ENCODE measurements around the gene MYBPC2.

The MYBPC2 gene

DNA sequence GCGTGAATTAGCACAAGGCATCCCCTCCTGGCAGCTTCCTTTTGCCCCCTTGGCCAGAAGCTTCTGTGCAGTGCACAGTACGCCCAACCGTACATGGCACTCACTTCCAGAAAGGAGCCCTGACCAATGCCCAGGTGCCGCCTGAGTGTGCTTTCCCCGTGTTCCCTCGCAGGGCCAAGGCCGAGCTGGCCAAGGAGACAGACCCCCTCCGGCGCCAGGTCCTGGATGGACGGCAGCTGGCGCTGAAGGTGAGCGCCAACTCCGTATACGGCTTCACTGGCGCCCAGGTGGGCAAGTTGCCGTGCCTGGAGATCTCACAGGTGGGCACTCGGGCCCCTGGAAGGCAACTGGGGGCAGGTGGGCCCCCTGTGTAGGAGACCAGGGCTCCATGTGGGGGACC lies 23.3 kb upstream of the MYBPC2 start:
- in situ Hi-C loops (cut with MboI; ENCODE audit: low sequenced_read_pairs), result no loop called here

DNA sequence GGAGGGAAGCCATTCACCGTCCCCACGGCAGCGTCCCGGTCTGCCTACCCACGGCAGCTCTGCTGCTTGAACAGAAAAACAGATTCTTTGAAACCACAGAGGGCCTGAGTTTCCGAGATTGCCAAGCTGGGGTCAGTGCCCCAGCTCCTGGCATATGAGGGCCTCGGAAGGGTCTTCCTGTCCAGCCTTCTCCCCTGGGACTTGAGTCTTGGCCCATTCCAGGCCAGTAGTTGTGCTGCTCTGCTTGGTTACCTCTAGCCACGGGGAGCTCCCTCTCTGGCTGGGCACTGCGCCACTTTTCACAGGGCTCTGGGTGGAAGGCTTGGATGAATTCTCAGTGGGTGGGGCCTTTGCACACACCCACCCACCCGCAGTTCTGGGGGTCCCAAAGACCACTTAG lies 22.6 kb upstream of the MYBPC2 start:
- in situ Hi-C loops (cut with MboI; ENCODE audit: low sequenced_read_pairs), result no loop called here

DNA sequence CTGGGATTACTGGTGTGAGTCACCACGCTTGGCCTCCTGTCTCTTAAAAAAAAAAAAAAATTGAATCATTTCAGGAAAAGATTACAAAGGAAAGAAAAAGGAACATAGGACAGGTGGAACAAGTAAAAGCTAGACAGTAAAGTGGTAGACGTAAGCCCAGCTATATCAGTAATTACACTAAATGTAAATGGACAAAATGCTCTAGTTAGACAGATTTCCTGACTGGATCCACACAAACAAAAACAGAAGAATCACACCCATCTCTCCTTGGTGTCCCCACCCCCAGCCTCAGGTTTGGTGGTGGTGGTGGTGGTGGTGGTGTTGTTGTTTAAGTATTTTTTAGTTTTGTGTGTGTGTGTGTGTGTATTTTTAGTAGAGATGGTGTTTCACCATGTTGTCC lies 20.3 kb upstream of the MYBPC2 start:
- in situ Hi-C loops (cut with MboI; ENCODE audit: low sequenced_read_pairs), result no loop called here

DNA sequence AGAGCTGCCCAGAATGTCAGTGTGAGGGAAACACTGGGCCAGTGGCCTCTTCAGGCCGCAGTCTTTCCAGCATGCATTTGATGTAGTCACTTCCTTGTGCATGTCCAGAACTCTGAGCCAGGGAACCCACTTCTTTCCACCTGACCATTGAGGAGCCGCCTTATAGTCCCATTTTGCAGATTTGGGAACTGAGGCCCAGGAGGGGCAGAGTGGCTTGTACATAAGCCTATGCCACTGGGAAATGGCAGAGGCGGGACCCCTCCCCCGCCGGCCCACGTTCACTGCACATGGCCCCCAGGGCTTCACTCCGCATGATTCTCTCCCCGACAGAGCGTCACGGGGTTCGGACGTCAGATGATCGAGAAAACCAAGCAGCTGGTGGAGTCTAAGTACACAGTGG lies 19.6 kb upstream of the MYBPC2 start:
- in situ Hi-C loops (cut with MboI; ENCODE audit: low sequenced_read_pairs), result no loop called here

DNA sequence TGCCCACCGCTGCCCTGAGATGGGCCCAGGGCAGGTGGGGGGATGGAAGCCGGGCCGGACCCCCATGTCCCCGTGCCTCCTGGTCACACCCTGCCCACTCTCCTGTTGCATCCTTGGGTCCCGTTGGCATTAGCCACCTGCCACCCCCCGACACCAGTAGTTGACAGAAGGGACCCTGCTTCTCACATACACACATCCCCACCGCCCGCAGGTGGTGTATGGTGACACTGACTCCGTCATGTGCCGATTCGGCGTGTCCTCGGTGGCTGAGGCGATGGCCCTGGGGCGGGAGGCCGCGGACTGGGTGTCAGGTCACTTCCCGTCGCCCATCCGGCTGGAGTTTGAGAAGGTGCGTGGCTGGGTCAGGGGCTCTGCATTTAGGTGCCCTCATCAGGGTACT lies 19.2 kb upstream of the MYBPC2 start:
- in situ Hi-C loops (cut with MboI; ENCODE audit: low sequenced_read_pairs), result no loop called here

DNA sequence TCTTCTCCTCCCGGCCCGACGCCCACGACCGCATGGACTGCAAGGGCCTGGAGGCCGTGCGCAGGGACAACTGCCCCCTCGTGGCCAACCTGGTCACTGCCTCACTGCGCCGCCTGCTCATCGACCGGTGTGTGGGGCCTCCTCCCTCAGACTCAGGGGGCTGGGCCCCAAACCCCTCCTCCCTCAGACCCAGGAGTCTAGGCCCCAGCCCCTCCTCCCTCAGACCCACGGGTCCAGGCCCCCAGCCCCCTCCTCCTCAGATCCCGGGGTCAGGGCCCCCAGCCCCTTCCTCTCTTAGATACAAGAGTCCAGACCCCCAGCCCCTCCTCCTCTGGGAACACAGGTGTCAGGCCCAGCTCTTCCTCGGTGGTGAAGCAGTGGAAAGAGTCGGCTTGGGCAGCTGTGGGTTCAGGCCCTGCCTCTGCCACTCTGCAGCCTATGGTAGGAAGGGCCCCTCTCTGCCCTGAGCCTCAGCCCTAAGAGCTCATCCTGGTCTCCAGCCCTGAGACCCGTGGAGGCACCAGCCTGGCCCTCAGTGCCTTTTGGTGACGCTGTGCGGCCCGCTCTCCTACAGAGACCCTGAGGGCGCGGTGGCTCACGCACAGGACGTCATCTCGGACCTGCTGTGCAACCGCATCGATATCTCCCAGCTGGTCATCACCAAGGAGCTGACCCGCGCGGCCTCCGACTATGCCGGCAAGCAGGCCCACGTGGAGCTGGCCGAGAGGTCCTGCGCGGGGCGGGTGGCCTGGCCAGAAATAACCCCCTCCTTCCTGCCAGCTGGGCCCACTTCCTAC lies 17.6 kb upstream of the MYBPC2 start:
- in situ Hi-C loops (cut with MboI; ENCODE audit: low sequenced_read_pairs), result no loop called here

DNA sequence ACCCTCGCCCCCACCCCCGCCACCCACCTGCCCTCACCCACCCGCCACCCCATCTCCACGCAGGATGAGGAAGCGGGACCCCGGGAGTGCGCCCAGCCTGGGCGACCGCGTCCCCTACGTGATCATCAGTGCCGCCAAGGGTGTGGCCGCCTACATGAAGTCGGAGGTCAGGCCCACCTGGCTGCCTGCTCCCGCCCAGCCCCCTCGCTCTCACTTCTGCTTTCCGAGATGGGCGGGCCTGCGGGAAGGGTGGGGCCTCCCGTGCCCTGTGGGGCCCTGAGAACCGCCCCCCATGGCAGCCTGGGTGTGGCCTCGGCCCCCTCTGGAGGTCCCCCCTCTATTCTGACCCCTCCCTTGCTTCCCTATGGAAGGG lies 17.0 kb upstream of the MYBPC2 start:
- in situ Hi-C loops (cut with MboI; ENCODE audit: low sequenced_read_pairs), result no loop called here

DNA sequence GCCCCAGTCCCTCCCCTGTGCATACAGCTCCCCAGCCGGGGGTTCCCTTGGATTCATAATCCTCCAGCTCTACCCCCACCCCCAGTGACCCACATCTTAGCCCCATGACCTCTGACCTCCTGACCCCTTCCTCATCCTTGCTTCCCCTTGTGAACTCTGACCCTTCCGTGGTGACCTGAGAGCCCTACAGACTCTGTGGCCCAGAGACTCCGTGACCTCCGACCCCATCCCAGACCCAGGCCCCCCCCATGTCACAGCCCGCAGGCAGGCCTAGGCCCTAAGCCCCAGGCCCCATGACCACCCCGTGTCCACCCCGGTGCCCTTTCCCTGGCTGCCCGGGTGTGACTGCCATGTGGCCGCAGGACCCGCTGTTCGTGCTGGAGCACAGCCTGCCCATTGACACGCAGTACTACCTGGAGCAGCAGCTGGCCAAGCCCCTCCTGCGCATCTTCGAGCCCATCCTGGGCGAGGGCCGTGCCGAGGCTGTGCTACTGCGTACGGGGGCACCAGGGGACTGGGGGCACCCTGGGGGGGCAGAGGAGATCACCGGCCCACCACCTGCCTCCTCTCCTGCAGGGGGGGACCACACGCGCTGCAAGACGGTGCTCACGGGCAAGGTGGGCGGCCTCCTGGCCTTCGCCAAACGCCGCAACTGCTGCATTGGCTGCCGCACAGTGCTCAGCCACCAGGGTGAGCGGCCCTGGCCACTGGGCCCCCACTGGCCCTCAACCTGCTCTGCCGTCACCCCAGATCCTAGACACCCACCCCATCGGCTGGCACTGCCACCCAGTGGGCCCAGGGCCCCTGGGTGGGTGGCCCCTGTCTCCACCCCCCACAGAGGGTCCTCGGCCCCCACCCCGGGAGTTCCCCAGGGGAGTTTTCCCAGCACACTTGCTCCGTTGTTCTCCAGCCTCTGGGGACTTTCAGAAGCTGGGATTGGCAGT lies 16.4 kb upstream of the MYBPC2 start:
- in situ Hi-C loops (cut with MboI; ENCODE audit: low sequenced_read_pairs), result no loop called here

DNA sequence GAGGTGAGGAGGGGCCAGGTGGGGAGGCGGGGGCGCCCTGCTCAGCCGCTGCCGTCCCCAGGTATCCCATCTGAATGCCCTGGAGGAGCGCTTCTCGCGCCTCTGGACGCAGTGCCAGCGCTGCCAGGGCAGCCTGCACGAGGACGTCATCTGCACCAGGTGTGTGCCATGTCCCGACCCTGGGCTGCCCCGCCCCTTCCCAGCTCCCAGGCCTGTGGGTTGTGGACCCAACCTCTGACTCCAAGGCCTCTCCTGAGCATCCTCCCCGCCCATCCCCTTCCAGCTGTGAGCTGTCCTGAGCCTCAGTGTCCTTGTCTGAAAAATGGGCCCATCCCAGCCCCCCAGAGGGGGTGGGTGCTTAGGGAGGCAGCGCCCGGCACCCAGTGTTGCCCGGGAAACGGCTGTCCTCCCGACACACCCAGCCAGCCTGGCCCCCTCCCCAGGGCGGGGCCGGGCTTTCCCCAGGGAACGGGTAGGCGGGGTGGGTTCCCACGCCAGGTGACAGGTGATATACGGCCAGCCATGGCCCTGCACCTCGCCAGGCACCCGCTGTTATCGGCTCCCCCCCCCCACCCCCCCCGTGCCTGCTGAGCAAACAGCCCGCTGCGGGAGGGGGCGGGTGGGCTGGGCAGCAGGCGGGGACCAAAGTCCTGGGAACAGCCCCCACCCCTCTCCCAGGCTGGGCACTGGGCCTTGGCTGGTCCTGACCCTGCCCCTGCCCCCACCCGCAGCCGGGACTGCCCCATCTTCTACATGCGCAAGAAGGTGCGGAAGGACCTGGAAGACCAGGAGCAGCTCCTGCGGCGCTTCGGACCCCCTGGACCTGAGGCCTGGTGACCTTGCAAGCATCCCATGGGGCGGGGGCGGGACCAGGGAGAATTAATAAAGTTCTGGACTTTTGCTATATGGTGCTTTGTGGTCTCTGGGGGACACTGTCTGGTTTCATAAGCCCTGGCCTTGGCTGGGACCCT lies 15.3 kb upstream of the MYBPC2 start:
- in situ Hi-C loops (cut with MboI; ENCODE audit: low sequenced_read_pairs), result no loop called here

DNA sequence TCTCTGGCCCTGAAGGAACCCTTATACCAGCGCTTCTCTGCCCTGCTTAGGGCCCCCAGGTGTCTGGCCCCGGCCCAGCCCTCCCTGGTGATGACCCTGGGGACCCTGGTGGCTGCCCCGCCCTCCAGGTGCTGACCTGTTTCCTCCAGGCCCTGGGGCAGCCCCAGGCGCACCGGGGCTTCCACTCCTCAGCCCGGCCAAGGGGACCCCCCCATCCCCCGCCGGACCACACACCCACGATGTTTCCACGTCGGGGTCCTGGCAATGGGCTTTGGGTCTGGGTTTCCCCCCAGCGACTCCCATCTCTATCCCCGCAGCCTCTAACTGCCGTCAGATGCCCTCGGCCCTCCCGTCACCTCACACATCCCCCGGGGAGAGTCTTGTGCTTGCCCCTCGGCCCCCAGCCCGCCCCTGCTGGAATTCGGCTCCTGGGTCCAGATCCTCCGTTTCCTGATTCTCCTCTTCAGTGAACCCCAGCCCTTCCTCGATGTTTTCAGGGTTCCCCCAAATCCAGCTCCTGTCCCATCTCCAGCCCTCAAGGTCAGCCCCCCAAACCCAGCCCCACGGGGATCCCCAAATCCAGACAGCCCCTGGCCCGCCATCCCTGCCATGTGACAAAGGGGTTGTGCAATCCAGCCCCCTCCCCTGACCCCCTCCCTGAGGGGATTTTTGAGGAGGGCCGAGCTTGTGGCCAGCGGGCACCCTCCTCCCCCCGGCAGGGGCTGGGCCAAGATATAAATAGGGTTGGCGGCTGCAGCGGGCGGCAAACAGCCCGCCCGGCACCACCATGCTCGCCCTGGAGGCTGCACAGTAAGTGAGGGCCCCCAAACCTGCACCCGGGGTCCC lies 14.3 kb upstream of the MYBPC2 start, which contains the start of gene SPIB:
Gene SPIB, plus strand, starts transcription at position 763 of the 846 bp plus-strand sequence. Its CDS starts 25 bp downstream, at position 788.
- in situ Hi-C loops (cut with MboI; ENCODE audit: low sequenced_read_pairs), result no loop called here

DNA sequence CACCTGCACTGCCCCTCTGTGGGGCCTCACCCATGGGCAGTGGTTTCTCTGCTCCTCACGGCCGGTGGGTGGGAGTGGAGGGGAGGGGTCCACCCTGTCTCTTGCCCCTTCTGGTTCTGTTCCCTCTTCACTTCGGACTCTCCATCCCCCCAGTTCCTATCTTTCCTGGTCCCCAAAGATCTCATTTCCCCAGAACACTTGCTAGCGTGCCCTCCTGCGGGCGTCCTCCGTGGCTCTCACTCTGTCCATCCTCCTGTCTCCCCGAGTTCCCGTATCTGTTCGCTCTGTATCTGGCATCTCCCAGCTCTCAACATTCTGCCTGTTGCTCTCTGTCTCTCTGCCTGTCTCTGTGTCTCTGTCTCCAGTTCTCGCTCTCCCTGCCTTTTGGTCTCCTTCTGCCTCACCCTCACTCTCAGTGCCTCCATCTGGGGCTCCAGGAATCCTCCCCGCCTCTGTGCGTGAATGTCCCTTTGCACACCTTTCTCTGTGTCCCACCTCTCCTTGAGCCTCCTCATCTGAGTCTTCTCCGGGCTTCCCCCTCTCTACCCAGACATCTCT lies 13.6 kb upstream of the MYBPC2 start:
- in situ Hi-C loops (cut with MboI; ENCODE audit: low sequenced_read_pairs), result no loop called here

DNA sequence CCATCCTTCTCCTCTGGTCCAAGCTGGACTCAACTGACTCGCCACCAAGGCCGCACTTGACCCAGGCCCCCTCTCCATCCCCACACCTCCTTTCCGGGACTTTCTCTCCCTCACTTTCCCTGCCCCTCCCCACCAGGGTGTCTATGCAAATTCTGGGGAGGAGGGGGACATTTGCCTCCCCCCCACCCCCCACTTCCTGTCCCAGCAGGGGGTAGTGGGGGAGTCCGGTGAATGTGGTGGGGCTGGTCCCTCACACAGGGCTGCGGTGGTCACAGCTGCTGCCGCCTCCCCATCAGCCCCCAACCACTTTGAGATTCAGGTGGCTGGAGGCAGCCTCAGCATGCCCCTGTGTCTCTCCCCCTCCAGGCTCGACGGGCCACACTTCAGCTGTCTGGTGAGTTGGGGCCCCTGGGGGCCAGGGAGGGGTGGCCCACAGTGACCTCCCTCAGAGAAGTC lies 13.1 kb upstream of the MYBPC2 start:
- in situ Hi-C loops (cut with MboI; ENCODE audit: low sequenced_read_pairs), result no loop called here

DNA sequence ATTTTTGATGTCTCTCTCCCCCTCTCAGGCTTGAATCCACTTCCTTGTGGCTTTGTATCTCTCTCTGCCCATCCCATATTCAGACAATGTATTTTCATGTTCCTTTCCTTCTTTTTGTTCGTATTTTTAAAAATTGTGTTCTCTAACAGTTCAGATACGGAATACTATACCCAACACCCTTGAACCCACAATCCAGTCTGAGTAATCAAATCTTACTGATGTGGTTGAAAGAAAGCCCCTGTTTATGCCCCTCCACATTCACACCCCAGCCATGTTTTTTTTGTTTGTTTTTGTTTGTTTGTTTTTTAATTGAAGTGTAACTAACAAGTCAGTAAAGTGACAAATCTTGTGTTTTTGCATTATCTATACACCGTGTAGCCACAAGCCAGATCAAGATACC lies 12.6 kb upstream of the MYBPC2 start:
- in situ Hi-C loops (cut with MboI; ENCODE audit: low sequenced_read_pairs), result no loop called here

DNA sequence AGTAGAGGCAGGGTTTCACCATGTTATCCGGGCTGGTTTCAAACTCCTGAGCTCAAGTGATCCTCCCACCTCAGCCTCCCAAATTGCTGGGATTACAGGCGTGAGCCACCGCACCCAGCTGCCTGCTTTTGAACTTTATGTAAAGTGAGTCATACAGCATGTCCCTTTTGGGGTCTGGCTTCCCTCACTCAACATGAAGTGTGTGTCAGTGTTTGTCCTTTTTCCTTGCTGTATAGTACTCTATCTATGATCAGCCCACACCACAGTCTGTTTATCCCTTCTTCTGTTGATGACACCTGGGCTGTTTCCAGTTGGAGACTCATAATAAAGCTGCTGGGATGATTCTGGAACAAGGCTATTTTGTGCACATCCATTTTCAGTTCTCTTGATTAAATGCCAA lies 11.9 kb upstream of the MYBPC2 start:
- in situ Hi-C loops (cut with MboI; ENCODE audit: low sequenced_read_pairs), result no loop called here

DNA sequence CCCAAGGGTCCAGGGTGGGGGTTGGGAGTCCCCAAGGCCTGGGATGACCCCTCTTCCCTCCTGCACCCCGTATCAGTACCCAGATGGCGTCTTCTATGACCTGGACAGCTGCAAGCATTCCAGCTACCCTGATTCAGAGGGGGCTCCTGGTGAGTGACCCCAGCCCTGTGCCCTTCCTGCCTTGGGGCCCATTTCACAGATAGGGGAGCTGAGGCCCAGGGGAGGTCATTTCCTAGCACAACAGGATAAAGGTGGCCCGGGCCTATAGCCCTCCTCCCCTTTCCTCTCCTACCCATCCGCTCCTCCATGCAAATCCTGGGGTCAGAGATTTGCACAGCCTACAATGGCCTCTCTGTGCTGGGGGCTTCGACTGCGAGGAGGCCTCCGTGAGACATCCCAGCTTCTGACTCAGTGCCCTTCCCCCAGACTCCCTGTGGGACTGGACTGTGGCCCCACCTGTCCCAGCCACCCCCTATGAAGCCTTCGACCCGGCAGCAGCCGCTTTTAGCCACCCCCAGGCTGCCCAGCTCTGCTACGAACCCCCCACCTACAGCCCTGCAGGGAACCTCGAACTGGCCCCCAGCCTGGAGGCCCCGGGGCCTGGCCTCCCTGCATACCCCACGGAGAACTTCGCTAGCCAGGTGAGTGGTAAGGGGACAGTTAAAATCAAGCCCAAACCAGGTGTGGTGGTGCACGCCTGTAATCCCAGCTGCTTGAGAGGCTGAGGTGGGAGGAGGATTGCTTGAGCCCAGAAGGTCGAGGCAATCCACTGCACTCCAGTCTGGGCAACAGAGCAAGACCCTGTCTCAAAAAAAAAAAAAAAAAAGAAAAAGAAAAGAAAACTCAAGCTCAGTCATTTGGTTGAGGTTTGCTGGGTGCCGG lies 10.1 kb upstream of the MYBPC2 start:
- in situ Hi-C loops (cut with MboI; ENCODE audit: low sequenced_read_pairs), result no loop called here

DNA sequence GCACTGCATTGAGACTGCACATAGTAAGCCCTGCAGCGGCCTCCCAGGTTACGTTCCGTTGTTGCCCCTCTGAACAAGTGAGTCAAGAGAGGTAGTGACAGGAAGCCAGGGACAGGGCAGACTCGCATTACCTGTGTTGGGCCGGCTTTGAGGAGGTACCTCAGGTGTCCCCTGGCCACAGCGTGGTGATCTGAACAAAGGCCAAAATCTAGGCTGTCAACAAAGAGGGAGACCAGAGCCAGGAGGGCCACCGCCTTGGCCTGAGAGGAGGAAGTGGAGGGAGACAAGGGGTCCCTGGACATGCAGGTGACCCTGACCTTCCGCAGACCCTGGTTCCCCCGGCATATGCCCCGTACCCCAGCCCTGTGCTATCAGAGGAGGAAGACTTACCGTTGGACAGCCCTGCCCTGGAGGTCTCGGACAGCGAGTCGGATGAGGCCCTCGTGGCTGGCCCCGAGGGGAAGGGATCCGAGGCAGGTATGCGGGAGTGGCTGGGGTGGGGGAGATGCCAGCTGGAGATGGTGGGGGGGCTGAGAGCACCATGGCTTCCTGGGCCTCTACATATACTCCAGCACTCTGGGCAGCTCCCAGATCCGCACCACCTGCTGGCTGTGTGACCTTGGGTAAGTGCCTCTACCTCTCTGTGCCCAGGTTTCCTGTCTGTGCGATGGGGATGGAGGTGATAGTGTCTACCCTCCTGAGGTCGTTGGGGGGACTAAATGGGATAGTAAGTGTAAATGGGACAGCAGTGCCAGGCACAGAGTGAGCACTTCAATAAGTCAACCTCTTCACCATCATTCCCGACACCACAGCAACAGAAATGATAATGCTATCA lies 9.2 kb upstream of the MYBPC2 start:
- in situ Hi-C loops (cut with MboI; ENCODE audit: low sequenced_read_pairs), result no loop called here

DNA sequence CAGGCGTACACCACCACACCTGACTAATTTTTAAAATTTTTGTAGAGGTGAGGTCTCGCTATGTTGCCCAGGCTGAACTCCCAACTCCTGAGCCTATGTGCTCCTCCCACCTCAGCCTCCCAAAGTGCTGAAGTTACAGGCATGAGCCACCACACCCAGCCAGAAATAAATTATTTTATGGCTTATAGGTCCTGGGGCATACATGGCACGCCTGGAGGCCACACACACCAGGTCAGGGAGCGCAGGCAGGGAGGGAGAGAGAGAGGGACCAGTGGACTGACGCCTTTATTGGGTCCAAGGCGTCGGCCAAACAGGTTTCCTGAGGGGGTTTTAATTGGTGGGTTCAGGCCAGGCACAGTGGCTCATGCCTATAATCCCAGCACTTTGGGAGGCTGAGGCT lies 7.1 kb upstream of the MYBPC2 start:
- in situ Hi-C loops (cut with MboI; ENCODE audit: low sequenced_read_pairs), result no loop called here

Data from HL-60/S4 (cell line).